ENCODE results near the gene CHGA. TPM values are rescaled to one million over a fixed set of nuclear protein-coding genes. Genes with fewer than 3 reads are reported as not detected.

Gene CHGA
- total RNA-seq, 1 experiment from 2014 or later: 8.5 TPM

DNA sequence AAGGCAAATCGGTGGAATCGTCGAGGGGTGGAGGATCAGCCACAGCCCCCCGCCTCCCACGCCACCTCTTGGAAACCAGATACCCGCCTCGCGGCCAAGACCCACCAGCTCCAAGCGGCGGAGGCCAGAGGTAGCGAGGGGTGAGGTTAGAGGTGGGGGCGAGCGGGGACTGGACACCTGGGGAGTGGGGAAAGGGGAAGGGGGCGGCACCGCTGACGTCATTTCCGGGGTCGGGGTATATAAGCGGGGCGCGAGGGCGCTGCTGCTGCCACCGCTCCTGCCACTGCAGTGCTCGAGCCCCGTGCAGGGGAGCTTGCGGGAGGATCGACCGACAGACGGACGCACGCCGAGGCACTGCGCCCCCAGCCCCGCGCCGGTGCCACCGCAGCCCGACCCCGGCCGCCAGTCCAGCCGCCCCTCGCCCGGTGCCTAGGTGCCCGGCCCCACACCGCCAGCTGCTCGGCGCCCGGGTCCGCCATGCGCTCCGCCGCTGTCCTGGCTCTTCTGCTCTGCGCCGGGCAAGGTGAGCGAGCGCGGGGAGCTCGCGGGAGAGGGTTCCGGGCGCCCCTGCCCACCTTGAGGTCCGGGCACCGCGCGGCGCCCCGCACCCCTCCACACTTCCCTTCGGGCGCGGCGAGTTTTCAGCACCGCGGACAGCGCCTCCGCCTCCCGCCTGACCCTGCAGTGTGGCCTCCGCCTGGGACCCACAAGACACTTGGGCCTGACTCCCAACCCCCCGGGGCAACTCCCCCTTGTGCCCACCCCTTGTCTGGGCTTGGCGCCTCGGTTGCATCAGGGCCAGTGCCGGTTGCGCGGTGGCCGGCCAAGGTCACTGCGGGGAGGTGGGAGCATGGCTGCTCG is at the start of gene CHGA (continued):
- TF ChIP-seq, protein P1, sequence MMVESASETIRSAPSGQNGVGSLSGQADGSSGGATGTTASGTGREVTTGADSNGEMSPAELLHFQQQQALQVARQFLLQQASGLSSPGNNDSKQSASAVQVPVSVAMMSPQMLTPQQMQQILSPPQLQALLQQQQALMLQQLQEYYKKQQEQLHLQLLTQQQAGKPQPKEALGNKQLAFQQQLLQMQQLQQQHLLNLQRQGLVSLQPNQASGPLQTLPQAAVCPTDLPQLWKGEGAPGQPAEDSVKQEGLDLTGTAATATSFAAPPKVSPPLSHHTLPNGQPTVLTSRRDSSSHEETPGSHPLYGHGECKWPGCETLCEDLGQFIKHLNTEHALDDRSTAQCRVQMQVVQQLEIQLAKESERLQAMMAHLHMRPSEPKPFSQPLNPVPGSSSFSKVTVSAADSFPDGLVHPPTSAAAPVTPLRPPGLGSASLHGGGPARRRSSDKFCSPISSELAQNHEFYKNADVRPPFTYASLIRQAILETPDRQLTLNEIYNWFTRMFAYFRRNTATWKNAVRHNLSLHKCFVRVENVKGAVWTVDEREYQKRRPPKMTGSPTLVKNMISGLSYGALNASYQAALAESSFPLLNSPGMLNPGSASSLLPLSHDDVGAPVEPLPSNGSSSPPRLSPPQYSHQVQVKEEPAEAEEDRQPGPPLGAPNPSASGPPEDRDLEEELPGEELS (CRISPR knock-in tag; IDR thresholded peaks at IDR 0.05): peak; percentile 98
- TF ChIP-seq AFF4 (CRISPR knock-in tag; IDR thresholded peaks at IDR 0.05; ENCODE audit: borderline replicate concordance) (peak; percentile 68; the same call in 1 of the 2 replicates), FOXK1 (CRISPR knock-in tag; IDR thresholded peaks at IDR 0.05) (peak; percentile 95), EMX1 (CRISPR knock-in tag; IDR thresholded peaks at IDR 0.05) (no peak), ZNF138 (CRISPR knock-in tag; conservative IDR thresholded peaks at IDR 0.05) (peak; percentile 87; the same call in 1 of the 2 replicates), ZNF121 (CRISPR knock-in tag; IDR thresholded peaks at IDR 0.05) (peak; percentile 47; the same call in 1 of the 2 replicates), ZNF416 (CRISPR knock-in tag; IDR thresholded peaks at IDR 0.05) (no peak), MXD4 (CRISPR knock-in tag; IDR thresholded peaks at IDR 0.05; ENCODE audit: borderline replicate concordance) (no peak), NR1H2 (CRISPR knock-in tag; IDR thresholded peaks at IDR 0.05) (no peak), TCF7 (CRISPR knock-in tag; IDR thresholded peaks at IDR 0.05; ENCODE audit: low read depth) (peak; percentile 94; the same call in 1 of the 2 replicates), ZNF671 (CRISPR knock-in tag; IDR thresholded peaks at IDR 0.05) (no peak), CBFB (CRISPR knock-in tag; IDR thresholded peaks at IDR 0.05; ENCODE audit: low read depth) (no peak; the same call in 1 of the 2 replicates), SP1 (CRISPR knock-in tag; conservative IDR thresholded peaks at IDR 0.05) (peak; percentile 57), SOX15 (CRISPR knock-in tag; IDR thresholded peaks at IDR 0.05) (no peak), ZBTB21 (CRISPR knock-in tag; IDR thresholded peaks at IDR 0.05; ENCODE audit: borderline replicate concordance) (peak; percentile 93), GABPB1 (CRISPR knock-in tag; IDR thresholded peaks at IDR 0.05) (0 out of 2 replicates have a peak, but pooled peaks have one; percentile 62), STAT6 (CRISPR knock-in tag; conservative IDR thresholded peaks at IDR 0.05; ENCODE audit: low read depth) (no peak), GTF2I (CRISPR knock-in tag; conservative IDR thresholded peaks at IDR 0.05) (no peak)
- TF ChIP-seq, protein P2, sequence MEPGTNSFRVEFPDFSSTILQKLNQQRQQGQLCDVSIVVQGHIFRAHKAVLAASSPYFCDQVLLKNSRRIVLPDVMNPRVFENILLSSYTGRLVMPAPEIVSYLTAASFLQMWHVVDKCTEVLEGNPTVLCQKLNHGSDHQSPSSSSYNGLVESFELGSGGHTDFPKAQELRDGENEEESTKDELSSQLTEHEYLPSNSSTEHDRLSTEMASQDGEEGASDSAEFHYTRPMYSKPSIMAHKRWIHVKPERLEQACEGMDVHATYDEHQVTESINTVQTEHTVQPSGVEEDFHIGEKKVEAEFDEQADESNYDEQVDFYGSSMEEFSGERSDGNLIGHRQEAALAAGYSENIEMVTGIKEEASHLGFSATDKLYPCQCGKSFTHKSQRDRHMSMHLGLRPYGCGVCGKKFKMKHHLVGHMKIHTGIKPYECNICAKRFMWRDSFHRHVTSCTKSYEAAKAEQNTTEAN (CRISPR knock-in tag; IDR thresholded peaks at IDR 0.05): peak; percentile 98
- TF ChIP-seq, protein P3, sequence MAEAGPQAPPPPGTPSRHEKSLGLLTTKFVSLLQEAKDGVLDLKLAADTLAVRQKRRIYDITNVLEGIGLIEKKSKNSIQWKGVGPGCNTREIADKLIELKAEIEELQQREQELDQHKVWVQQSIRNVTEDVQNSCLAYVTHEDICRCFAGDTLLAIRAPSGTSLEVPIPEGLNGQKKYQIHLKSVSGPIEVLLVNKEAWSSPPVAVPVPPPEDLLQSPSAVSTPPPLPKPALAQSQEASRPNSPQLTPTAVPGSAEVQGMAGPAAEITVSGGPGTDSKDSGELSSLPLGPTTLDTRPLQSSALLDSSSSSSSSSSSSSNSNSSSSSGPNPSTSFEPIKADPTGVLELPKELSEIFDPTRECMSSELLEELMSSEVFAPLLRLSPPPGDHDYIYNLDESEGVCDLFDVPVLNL (CRISPR knock-in tag; IDR thresholded peaks at IDR 0.05; ENCODE audit: borderline replicate concordance, low read depth): peak; percentile 88
- TF ChIP-seq, protein P4, sequence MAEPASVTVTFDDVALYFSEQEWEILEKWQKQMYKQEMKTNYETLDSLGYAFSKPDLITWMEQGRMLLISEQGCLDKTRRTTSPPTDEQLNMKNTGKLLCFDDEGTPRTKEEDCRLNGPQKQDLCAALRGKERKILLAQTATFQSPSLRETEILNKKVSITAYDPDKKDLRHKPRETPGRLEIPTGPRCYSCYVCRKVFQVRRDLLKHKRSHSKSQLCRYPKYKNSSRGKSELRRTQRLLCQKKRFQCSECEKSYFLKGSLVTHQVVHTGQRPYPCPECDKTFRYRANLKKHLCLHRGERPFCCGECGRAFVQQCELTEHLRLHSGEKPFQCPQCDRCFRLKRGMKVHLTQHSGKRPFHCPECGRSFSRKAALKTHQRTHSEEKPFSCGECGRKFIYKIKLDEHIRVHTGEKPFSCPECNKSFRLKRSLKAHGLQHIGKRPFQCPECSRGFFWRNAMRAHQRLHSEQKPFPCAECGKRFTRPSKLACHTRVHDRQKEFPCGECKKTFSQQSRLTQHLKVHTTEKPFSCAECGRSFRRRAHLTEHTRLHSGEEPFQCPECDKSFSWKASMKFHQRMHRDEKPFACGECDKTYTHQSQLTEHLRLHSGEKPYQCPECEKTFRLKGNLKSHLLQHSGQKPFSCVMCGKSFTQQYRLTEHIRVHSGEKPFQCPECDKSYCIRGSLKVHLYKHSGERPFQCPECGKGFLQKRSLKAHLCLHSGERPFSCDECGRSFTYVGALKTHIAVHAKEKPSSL (CRISPR knock-in tag; conservative IDR thresholded peaks at IDR 0.05): no peak
- TF ChIP-seq, protein P5, sequence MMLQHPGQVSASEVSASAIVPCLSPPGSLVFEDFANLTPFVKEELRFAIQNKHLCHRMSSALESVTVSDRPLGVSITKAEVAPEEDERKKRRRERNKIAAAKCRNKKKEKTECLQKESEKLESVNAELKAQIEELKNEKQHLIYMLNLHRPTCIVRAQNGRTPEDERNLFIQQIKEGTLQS (CRISPR knock-in tag; conservative IDR thresholded peaks at IDR 0.05): peak; percentile 74
